NCI-H2227 (cell line): ENCODE measurements around the gene FCHO2.
"Not testable (repeated sequence)": the region's sequence is repeated elsewhere in the genome, so short reads cannot be mapped to it uniquely, and the experiment has no call there.

Experiments used
- DNase-seq: peaks from one replicate; lab custom pipeline; 2025; ENCODE audit not compliant: unreplicated experiment; lab: John Stamatoyannopoulos, UW

The FCHO2 gene

DNA sequence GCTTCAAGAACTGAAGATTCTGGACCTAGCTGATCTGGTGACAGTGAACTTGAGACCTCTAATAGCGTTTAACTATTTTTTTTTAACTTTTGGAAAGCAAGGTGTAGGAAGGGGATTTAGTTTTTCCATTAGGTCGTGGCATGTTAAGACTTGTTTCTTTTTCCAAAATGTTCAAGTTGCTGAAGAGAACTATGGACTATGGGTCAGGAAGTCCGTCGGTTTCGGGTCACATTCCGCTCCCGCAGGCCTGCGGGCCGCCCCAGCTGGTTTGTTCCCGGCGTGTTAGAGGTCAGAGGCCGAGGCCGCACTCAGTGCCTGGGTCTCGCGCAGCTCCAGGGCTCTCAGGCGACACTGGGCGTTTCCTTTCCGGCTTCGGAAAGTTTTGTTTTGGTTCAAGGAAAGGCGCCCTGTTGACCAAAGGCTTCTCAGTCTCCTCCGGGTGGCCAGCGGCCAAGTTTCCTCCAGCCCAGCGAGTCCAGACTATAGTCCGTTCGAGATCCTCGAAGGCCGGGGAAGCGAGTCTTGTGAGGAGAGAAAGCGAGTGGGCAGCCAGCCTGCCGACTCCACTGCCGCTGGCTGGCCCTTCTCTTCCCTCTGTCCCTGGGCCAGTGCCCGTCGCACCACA lies 586 bp upstream of the FCHO2 start:
- DNase-seq: peak; percentile 71

DNA sequence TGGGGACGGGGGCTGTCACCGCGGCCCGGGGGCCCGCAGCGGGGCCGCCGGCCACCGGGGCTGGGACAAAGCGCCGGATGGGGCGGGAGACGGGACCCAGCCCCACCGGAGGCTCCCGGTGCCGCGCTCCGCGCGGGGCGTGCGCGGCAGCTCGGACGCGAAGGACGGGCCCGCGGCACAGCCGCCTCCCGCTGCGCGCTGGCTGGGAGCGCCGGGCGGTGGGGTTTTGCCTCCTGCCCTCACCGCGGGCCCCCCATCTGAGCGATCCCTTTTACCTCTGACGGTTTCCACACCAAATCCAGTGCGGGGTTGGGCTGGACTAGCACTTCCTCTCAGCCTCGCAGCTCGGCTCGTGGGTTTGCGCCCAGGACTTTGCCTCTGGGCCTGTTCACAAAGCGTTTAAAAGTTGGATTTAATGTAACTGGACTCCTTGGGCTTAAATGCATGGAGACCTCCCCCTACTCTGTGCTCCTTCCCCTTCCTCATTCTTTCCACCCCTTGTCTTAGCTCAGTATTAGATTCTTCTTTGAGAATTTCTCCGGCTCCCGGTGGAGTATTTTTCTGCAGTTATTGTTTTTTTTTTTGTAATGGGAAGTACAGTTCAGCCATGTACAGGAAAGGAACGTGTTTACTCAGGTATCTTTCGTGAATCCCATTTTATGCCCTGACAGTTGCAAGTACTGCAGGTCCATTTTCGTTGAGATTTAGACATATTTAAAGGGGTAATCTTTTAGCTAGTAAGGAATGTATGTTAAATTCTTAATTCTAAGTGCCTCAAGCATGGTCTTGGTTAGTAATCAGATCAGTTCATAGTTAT lies 691 bp downstream of the FCHO2 start:
- DNase-seq: peak; percentile 62

DNA sequence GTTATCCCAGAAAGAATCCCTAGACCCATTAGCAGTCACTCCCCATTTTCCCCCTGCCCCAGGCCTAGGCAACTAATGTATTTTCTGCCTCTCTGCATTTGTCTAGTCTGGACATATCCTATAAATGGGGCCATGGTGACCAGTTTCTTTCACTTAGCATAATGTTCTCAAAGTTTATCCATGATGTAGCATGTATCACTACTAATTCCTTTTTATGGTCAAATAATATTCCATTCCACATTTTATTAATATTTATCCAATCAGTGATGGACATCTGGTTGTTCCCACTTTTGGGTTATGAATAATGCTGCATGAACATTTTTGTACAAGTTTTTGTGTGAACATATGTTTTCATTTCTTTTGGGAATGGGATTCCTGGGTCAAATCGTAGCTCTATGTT lies 1.5 kb downstream of the FCHO2 start:
- no peak for DNase-seq

DNA sequence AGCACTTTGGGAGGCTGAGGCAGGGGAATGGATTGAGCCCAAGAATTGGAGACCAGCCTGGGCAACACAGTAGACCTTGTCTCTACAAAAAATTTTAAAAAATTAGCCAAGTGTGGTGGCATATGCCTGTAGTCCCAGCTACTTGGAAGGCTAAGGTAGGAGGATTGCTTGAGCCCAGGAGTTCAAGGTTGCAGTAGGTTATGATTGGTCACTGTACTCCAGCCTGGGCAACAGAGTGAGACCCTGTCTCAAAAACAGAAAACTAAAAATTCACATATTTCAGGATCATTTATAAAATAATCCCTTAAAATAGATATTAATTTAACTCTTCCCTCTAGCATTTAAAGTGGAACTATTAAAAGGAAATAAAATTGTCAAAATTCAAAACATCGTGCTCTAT lies 3.4 kb downstream of the FCHO2 start:
- no peak for DNase-seq

DNA sequence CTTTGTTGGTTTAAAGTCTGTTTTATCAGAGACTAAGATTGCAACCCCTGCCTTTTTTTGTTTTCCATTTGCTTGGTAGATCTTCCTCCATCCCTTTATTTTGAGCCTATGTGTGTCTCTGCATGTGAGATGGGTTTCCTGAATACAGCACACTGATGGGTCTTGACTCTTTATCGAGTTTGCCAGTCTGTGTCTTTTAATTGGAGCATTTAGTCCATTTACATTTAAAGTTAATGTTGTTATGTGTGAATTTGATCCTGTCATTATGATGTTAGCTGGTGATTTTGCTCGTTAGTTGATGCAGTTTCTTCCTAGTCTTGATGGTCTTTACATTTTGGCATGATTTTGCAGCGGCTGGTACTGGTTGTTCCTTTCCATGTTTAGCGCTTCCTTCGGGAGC lies 18.6 kb downstream of the FCHO2 start:
- not testable (repeated sequence) for DNase-seq

DNA sequence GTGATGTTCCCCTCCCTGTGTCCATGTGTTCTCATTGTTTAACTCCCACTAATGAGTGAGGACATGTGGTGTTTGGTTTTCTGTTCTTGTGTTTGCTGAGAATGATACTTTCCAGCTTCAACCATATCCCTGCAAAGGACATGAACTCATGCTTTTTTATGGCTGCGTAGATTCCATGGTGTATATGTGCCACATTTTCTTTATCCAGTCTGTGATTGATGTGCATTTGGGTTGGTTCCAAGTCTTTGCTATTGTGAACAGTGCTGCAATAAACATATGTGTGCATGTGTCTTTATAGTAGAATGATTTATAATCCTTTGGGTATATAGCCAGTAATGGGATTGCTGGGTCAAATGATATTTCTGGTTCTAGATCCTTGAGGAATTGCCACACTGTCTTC lies 21.0 kb downstream of the FCHO2 start:
- DNase-seq: not testable (repeated sequence)

DNA sequence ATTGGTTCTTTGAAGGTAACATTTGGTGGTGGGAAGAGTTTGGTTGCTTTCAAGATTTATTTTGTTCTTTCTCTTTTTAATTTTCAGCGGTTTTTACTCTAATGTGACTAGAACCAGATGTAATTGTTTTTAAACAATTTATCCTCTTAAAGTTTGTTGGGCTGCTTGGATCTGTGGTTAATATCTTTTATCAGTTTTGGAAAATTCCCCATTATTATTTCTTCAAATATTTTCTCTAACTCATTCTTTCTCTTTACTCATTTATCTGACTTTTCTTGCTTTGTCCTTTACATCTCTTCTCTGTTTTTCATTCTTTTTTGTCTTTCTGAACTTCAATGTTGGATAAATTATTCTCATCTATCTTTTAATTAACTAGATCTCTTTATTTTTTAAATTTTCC lies 29.9 kb downstream of the FCHO2 start:
- no peak for DNase-seq

DNA sequence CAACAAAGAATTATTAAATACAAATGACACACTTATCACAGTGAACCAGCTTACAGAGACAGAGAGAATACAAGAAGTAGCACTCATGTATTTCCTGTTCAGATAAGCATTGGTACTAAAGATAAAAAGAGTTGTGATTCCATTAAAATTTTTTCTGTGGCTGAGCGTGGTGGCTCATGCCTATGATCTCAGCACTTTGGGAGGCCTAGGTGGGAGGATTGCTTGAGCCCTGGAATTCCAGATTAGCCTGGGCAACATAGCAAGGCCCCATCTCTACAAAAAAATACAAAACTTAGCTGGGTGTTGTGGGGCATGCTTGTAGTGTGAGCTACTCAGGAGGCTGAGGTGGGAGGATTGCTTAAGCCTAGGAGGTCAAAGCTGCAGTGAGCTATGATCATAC lies 32.9 kb downstream of the FCHO2 start:
- no peak for DNase-seq

DNA sequence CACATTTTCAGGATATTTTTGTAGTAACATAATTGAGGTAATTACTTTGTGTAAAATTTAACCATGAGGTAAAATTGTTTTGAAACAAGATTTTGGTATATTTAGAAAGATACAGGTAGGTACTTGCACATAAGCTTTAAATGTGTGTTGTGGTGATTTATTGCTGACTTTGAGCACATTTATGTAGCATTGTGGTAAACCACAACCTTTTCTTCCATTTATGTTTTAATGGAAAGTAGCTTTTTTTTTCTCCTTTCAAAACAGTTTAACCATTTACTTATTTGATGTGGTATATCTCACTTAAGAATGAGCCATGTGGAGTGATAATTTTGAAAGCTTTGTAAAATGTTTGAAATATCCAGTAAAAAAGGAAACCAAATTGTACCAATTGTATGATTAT lies 35.6 kb downstream of the FCHO2 start:
- no peak for DNase-seq

DNA sequence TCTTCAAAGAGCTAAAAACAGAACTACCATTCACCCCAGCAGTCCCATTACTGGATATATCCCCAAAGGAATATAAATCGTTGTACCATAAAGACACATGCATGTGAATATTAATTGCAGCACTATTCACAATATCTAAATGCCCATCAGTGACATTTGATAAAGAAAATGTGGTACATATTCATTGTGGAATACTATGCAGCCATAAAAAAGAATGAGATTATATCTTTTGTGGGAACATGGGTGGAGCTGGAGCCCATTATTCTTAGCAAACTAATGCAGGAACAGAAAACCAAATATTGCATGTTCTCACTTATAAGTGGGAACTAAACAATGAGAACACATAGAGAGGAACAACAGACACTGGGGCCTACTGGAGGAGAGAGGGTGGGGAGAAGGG lies 38.7 kb downstream of the FCHO2 start:
- no peak for DNase-seq

DNA sequence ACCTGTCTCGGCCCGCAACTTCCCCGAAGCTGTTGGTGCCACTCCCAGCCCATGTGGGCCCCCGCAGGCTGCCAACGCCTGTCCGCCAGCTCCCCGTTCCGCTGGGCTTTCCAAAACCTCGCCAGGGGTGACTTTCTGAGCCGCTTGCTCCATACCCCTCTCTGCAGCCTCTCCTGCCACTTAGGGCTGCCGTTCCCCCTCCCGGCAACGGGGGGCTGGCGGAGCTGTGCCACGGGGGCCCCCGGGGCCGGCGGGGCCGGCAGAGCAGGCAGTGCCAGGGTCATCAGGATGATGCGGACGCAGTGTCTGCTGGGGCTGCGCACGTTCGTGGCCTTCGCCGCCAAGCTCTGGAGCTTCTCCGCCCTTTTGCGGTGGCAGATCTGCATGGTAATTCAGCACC lies 40.8 kb downstream of the FCHO2 start:
- no peak for DNase-seq

DNA sequence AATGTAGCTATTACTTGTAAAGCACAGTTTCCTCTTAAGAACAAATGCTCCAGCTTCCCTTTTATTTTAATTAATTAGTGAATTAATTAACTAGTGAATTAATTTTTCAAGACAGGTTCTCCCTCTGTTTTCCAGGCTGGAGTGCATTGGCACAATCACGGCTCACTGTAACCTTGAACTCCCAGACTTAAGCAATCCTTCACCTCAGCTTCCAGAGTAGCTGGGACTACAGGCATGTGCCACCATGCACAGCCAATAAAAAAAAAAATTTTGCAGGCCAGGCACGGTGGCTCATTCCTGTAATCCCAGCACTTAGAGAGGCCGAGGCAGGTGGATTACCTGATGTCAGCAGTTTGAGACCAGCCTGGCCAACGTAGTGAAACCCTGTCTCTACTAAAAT lies 44.1 kb downstream of the FCHO2 start:
- DNase-seq: no peak

DNA sequence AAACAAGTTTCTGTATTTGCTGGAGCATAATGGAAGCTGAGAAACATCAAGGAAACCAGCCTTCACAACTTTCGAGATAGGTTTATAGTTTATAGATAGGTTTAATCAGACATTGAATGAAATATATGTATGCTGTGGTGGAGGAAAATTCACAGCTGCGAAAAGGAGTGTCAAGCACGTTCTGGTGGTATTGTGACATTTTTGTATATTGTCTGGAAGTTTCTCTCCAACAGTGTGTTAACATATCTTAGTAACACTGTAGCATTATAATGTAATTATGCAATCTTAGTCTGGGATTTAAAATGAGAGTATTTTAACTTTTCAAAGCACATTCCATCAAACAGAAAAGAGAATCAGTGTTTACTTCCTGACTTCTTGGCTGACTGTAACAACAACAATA lies 50.0 kb downstream of the FCHO2 start:
- DNase-seq: no peak

DNA sequence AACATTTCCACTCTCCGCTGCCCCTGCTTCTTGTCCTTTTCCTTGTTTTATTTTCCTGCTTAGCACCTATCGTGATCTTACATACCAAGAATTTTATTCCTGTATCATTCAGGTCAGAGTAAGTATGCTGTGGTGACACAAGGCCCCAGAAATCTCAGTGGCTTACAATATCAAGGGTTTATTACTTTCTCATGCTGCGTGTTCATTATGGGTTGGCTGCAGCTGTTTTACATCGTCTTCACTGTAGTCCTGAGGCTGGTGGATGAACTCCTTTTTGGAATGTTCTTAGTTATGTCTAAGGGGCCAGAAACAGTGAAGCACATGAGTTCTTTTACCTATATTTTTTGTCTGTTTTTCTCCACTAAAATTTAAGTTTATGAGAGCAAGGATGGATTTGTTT lies 51.2 kb downstream of the FCHO2 start:
- no peak for DNase-seq

DNA sequence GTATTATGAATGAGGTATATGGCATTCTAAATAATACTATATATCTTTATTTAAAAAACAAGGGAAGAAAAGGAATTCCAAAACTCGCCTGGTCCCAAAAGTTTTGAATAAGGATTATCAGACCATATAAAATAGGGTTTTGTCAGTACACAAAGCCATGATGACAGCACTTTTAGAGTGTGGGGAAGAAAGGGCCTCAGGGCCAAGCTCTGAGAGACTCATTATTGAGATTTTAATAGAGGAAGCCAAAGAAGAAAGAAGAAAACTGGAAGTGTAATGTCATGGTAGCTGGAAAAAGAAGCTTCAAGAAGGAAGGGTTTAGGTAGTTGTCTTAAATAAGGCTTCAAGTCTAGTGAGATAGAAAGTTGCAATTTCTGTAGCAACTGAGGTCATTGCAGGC lies 53.0 kb downstream of the FCHO2 start:
- DNase-seq: no peak

DNA sequence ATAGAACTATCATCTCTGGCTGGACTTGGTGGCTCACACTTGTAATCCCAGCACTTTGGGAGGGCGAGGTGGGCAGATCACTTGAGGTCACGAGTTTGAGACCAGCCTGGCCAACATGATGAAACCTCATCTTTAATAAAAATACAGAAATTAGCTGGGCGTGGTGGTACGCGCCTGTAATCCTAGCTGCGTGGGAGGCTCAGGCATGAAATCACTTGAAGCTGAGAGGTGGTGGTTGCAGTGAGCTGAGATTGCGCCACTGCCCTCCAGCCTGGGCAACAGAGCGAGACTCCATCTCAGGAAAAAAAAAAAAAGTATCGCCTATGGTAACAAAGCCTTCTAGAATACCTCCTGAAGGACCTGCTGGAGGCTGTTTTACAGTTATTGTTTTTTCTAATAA lies 55.8 kb downstream of the FCHO2 start:
- DNase-seq: not testable (repeated sequence)

DNA sequence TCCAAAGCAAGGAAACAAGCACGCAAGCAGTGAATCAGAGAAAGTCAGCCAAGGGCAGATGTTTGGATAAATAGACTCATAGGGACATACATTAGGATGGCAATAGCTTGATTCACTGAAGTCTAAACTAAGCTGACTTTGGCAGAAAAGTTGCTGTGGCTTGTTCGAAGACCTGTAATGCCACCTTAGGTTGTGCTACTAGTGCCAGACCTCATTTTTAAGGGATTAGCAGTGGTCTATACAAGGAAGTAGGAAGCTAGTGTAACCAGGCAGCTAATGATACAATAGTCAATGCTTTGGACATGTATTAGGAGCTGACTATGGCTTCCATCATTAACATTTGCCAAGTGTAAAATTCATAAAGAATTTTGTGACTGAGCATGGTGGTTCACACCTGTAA lies 63.1 kb downstream of the FCHO2 start:
- no peak for DNase-seq

DNA sequence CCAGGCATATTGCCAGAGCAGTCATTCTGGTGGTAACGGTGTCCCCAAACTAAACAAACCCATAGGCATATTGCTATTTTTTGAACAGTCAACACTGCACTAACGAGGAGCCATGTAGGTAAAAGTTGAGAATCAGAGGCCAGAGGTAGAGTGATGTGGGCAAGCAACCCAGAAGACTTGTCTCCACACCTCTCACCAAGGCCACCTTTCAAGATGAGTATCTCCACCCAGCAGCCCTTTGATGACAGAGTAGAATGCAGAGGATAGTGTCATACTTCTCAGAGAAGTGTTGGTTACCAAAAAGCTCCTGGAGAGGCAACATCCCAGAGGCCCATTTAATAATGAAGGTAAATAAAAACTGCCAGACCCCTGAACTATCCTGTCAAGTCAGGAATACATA lies 63.9 kb downstream of the FCHO2 start:
- DNase-seq: no peak

DNA sequence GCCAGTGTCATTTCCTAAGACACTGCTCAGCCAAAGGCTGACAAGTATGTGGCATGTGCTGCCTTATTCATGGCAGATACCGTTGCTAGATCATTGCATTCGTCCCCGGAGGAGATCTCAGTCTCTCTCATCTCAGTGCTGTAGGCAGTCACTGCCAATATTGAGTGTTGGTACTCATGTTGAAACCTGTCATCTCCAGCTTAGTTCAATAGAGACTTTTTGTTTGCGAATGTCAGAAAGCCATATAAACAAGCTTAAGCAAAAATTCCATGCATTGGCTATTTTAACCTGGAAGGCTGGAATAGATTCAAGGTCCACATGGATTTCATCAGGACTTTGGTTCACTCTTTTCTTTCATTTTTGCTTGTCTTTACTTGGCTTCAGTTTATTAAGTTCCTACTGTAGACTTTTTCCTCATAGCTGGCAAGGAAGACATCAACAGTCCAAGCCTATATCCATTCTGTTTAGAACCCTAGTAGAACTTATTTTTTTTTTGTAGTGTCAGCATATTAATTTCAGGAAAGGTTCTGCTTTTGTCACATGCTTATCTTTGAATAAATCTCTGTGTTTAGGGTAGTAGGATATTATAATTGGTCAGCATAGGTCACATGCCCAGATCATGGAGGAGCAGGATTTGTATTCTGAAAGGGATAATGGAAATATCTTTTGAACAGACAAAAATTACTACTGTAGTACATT lies 66.8 kb downstream of the FCHO2 start:
- DNase-seq: no peak

DNA sequence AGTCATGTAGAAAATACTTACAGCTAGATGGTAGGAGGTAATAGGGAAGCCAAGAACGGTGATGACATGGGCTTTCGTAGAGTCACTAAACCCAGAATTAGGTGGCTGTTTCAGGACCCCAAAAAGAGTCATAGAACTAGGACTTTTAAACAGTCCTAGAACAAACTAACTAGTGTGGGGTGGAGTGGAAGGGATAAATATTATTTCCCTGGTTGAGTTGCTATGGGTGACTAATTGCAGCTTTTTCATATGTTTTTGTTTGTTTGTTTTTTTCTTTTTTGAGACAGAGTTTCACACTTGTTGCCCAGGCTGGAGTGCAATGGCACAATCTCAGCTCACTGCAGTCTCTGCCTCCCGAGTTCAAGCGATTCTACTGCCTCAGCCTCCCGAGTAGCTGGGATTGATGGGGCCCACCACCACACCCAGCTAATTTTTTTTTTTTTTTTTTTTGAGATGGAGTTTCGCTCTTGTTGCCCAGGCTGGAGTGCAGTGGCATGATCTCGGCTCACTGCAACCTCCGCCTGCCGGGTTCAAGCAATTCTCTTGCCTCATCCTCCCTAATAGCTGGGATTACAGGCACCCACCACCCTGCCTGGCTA lies 69.2 kb downstream of the FCHO2 start:
- not testable (repeated sequence) for DNase-seq

DNA sequence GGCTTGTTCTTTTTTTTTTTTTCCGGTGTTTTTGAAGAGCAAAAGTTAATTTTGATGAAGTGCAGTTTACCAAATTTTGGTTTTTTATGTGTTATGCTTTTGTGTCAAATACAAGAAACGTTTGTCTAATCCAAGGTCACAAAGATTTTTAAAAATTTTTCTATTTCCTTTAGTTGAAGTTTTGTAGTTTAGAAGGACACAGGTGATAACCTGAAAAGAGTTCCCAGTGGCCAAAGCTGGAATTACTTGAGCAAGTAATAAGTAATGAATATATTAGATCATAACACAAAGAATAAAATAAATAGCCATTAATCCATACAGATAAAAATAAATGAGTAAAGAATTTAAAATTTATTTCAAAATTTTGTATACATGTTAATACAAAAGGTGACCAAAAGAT lies 71.5 kb downstream of the FCHO2 start:
- no peak for DNase-seq

DNA sequence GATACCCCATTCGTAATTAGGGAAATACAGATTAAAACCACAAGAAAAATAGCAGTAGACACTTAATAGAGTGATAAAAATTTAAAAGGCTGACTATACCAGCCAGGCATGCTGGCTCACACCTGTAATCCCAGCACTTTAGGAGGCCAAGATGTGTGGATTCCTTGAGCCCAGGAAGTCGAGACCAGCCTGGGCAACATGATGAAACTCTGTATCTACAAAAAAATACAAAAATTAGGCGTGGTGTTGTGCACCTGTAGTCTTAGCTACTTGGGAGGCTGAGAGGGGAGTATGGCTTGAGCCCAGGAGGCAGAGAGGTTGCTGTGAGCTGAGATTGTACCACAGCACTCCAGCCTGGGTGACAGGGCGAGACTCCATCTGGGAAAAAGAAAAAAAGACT lies 72.0 kb downstream of the FCHO2 start:
- DNase-seq: no peak
